ENCODE measurements around the gene FBXO48. TPM values are rescaled to one million over a fixed set of nuclear protein-coding genes. Genes with fewer than 3 reads are reported as not detected.
"Not testable (repeated sequence)": the region's sequence is repeated elsewhere in the genome, so short reads cannot be mapped to it uniquely, and the experiment has no call there.

FBXO48 gene
- total RNA-seq, 8 experiments from 2014 or later, result 0.54 to 1.5 (median 0.82) TPM

DNA sequence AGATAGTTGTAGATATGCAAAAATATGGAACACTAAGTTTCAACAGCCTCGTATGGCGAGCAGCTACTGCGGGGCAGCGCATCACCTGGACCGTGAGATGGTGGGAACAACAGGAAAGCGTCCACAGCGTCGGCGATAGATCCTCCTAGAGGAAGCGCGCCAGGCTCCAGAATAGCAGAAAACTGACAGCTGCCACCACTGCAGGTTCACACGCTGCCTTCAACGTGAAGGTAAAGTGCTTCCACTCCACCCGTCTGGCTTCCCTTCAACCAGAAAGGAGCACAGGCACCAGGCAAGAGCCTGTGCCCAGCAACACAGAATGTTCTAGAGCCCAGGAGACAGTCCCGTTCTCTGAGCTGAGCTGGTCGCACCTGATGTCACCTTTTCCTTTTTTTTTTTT is 20.0 kb downstream of the FBXO48 start:
- no peak overlapping the region for H3K4me3 ChIP-seq
- H3K4me1 ChIP-seq (replicated peaks in 1 of 2), result no peaks in the 10 kb centered on the region
- ATAC-seq (replicated peaks in 6 of 8), result no peak
- WGBS, 10 experiments, result 75 to 100% (median 98%) methylated on average over 2 to 9 of the region's 16 CpGs; no CpG with 5 or more reads in 5 of the 10 experiments
- no peak overlapping the region for H3K27ac ChIP-seq
- in situ Hi-C loops (cut with MboI; ENCODE audit: low pct_unique_long_range_greater_than_20kb in 2 of 9, low sequenced_read_pairs in 9 of 9, unreplicated experiment in 9 of 9), result loop anchor here in 6 of 9 experiments (10.0 to 25.0 kb wide), 4 partner anchors 135 to 335 kb away; partner anchors contain the start of gene CNRIP1 (in 1 of the 6)

DNA sequence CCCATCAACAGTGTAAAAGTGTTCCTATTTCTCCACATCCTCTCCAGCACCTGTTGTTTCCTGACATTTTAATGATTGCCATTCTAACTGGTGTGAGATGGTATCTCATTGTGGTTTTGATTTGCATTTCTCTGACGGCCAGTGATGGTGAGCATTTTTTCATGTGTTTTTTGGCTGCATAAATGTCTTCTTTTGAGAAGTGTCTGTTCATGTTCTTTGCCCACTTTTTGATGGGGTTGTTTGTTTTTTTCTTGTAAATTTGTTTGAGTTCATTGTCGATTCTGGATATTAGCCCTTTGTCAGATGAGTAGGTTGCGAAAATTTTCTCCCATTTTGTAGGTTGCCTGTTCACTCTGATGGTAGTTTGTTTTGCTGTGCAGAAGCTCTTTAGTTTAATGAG is 20.7 kb downstream of the FBXO48 start:
- not testable (repeated sequence) for H3K4me1 ChIP-seq (replicated peaks in 1 of 2); H3K4me3 ChIP-seq; ATAC-seq (replicated peaks in 6 of 8); H3K27ac ChIP-seq
- in situ Hi-C loops (cut with MboI; ENCODE audit: low pct_unique_long_range_greater_than_20kb in 2 of 9, low sequenced_read_pairs in 9 of 9, unreplicated experiment in 9 of 9), result loop anchor here in 6 of 9 experiments (10.0 to 25.0 kb wide), 4 partner anchors 134 to 334 kb away; partner anchors contain the start of gene CNRIP1 (in 1 of the 6)
- no CpG with 5 or more reads among the region's 3 CpGs for WGBS, 10 experiments

DNA sequence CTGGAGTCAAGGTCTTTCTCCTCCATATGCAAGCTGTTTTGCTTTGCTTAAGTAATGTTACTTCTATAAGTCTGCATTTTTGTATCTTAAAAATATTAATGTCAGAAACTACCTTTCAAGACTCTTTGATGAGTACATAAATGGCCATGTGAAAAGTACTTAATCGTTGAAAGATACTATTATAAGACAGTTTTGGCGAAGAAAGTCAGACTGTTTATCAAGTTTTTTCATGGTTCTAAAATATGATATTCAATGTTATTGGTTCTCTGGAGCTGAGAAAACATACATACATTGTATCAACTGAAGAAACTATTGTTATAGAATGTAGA is 25.1 kb downstream of the FBXO48 start:
- H3K4me3 ChIP-seq, result no peak overlapping the region
- ATAC-seq (replicated peaks in 6 of 8), result no peak
- WGBS, 10 experiments, result 56 to 100% (median 94%) methylated on average over 1 to 2 of the region's 2 CpGs; no CpG with 5 or more reads in 1 of the 10 experiments
- in situ Hi-C loops (cut with MboI; ENCODE audit: low pct_unique_long_range_greater_than_20kb in 2 of 9, low sequenced_read_pairs in 9 of 9, unreplicated experiment in 9 of 9), result loop anchor here in 6 of 9 experiments (10.0 to 25.0 kb wide), 4 partner anchors 130 to 330 kb away; partner anchors contain the start of gene CNRIP1 (in 1 of the 6)
- no peak overlapping the region for H3K27ac ChIP-seq
- peaks cover 0 to 4% of the 10 kb centered on the region in 2 donors for H3K4me1 ChIP-seq (replicated peaks in 1 of 2)

DNA sequence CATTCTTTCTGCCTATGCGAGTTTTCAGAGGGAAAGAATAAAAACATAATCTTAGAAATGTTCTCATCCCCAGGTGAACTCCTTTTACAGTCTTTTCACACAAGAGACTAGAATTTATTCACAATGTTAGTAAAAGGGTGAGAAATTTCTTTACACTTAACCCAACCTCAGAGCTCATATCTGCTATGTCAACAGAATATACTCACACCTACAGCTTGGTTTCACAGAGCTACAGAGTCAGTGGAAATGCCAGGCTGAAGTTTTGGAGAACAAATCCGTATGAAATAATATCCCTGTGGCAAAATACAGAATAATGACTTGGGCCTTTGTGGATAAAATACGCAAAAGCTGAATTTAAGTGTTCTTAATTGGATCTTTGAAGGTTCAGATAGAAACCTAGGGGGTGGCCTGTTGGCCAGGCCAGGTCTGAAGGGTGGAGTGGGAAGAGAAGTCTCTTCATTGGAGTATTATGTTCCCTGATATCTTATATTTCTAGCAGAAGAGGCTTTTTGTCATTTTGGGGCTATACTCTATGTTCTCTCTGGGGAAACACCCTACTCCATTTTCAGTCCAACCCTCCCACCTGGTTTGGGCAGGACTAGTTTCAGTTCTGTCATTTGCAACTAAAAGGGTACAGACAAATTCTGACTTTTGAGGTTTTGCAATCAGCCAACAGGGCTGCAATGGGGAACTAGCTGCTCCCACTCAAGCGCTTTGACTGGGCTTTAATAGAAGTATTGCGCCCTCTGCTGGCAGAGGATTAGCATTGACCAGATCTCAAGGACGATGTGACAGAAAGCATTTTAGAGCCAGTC is 25.7 kb downstream of the FBXO48 start:
- in situ Hi-C loops (cut with MboI; ENCODE audit: low pct_unique_long_range_greater_than_20kb in 2 of 9, low sequenced_read_pairs in 9 of 9, unreplicated experiment in 9 of 9), result loop anchor here in 6 of 9 experiments (10.0 to 25.0 kb wide), 4 partner anchors 129 to 329 kb away; partner anchors contain the start of gene CNRIP1 (in 1 of the 6)
- 0 to 100% (median 52%) methylated on average over 1 to 6 of the region's 6 CpGs; no CpG with 5 or more reads in 1 of the 10 experiments for WGBS, 10 experiments
- H3K4me1 ChIP-seq (replicated peaks in 1 of 2), result peaks cover 0 to 4% of the 10 kb centered on the region in 2 donors

DNA sequence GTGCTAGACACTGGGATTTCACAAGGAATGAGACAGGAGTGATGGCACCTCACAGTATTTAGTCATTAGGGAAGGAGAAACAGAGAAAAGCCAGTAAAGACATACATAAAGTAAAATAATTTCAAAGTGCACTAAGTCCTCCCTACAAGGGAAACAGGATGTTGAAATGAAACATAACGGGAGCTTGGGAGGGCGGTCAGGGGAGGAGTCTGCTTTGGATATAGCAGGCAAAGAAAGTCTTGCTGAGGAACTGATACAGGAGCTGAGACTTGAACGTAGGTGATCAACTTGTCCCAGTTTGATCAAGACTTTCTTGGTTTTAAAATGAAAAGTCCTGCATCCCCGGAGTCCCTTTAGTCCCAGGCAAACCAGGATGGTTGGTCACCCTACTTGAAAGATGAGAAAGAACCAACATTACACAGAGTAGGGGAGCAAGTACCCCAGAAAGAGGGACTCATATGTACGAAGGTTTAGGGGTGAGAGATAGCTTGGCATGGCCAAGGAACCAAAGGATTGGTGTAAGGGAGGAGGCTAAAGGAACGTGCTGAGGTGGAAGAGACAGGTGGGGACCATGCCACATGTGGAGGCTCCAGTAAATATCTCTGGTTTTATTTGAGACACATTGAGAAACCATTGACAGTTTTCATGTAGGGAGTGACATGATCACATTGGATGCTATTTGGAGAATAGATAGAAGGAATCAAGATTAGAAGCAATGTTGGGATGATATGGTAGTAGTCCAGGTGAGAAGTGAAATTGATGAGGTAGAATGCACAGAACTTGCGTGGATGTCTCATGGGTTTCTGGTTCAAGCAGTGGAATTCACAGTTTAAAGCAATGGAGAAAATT is 28.4 kb downstream of the FBXO48 start:
- no peak overlapping the region for H3K27ac ChIP-seq
- WGBS, 10 experiments, result 62 to 98% (median 83%) methylated on average over 2 to 7 of the region's 7 CpGs; no CpG with 5 or more reads in 1 of the 10 experiments
- peaks cover 0 to 4% of the 10 kb centered on the region in 2 donors for H3K4me1 ChIP-seq (replicated peaks in 1 of 2)
- H3K4me3 ChIP-seq, result no peak overlapping the region
- in situ Hi-C loops (cut with MboI; ENCODE audit: low pct_unique_long_range_greater_than_20kb in 2 of 9, low sequenced_read_pairs in 9 of 9, unreplicated experiment in 9 of 9), result loop anchor here in 7 of 9 experiments (10.0 to 25.0 kb wide), 5 partner anchors 74 to 326 kb away; partner anchors contain the start of genes CNRIP1 (in 1 of the 7) and PLEK (in 1 of the 7)
- ATAC-seq (replicated peaks in 6 of 8), result no peak

More for the DNA sequence above, 25.7 kb downstream of the FBXO48 start:
- peak; percentile 73 to 95 (median 87) for ATAC-seq (replicated peaks in 6 of 8)
- Histone ChIP-seq H3K27ac (no peak overlapping the region), H3K4me3 (no peak overlapping the region)

DNA sequence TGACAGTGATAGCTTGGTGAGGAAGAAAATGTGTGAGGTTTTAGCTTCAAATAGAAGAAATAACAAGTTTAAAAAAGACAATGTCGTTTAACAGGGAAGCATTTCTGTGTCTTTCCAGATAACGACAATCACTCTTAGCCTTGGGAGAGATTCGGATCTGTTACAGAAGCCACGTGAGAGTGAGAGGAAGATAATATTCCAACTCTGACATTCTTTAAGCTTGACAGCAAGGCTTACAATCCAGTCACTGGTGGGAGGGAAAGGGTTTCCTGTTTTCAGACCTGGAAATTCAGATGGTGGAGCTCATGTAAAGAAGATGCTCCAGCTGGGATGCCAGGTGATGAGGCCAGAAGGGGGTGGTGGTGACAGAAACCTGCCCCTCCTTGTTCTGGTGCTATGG is 30.8 kb downstream of the FBXO48 start:
- peak in 2 of 8 experiments; percentile 25 to 58 for ATAC-seq (replicated peaks in 6 of 8)
- peaks cover 0 to 4% of the 10 kb centered on the region in 2 donors for H3K4me1 ChIP-seq (replicated peaks in 1 of 2)
- no peak overlapping the region for H3K4me3 ChIP-seq
- in situ Hi-C loops (cut with MboI; ENCODE audit: low pct_unique_long_range_greater_than_20kb in 2 of 9, low sequenced_read_pairs in 9 of 9, unreplicated experiment in 9 of 9), result loop anchor here in 7 of 9 experiments (10.0 to 25.0 kb wide), 5 partner anchors 71 to 324 kb away; partner anchors contain the start of genes CNRIP1 (in 1 of the 7) and PLEK (in 1 of the 7)
- no peak overlapping the region for H3K27ac ChIP-seq
- 0 to 83% (median 71%) methylated on average over 1 to 4 of the region's 4 CpGs; no CpG with 5 or more reads in 1 of the 10 experiments for WGBS, 10 experiments

DNA sequence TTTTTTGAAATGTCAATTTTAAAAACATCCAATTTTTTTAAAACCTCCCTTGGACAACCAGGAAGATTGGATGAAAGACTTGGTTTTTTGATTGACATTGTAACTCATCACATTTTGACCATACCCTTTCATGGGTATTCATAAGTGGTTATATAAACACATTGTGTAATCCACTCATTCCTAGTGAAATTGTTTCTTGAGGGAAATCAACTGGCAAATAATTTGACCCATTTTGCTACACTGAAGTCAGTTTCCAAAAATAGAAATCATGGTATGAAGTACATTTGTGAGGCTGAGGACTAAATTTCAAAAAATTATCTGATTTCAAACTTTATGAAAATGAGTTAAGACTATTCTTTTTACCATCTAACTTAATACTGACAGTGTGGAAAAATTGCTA is 31.5 kb downstream of the FBXO48 start:
- ATAC-seq (replicated peaks in 6 of 8), result no peak
- in situ Hi-C loops (cut with MboI; ENCODE audit: low pct_unique_long_range_greater_than_20kb in 2 of 9, low sequenced_read_pairs in 9 of 9, unreplicated experiment in 9 of 9), result loop anchor here in 7 of 9 experiments (10.0 to 25.0 kb wide), 5 partner anchors 71 to 323 kb away; partner anchors contain the start of genes CNRIP1 (in 1 of the 7) and PLEK (in 1 of the 7)
- H3K4me3 ChIP-seq, result no peak overlapping the region
- H3K27ac ChIP-seq, result no peak overlapping the region
- peaks cover 0 to 4% of the 10 kb centered on the region in 2 donors for H3K4me1 ChIP-seq (replicated peaks in 1 of 2)

DNA sequence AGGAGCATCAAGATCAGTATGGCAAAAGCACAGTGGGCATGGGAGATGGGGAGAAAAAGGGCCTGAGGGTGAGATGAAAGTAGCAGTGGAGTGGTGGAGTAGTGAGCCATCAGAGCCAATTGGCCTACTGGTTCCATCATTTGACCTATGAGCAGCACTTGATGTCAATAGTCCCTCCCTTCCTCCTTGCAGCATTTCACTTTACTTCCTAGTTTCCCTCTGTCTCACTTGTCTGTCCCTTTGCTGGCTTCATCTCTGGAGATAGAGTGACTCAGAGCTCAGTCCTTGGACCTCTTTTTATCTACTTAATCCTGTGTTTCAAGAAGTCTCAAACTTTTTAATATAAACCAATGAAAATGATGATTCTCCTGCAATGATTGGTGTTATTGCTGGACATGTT is 32.1 kb downstream of the FBXO48 start:
- in situ Hi-C loops (cut with MboI; ENCODE audit: low pct_unique_long_range_greater_than_20kb in 2 of 9, low sequenced_read_pairs in 9 of 9, unreplicated experiment in 9 of 9), result loop anchor here in 7 of 9 experiments (10.0 to 25.0 kb wide), 5 partner anchors 70 to 323 kb away; partner anchors contain the start of genes CNRIP1 (in 1 of the 7) and PLEK (in 1 of the 7)
- Histone ChIP-seq H3K27ac (no peak overlapping the region), H3K4me3 (no peak overlapping the region), H3K4me1 (replicated peaks in 1 of 2) (no peaks in the 10 kb centered on the region)
- no peak for ATAC-seq (replicated peaks in 6 of 8)

DNA sequence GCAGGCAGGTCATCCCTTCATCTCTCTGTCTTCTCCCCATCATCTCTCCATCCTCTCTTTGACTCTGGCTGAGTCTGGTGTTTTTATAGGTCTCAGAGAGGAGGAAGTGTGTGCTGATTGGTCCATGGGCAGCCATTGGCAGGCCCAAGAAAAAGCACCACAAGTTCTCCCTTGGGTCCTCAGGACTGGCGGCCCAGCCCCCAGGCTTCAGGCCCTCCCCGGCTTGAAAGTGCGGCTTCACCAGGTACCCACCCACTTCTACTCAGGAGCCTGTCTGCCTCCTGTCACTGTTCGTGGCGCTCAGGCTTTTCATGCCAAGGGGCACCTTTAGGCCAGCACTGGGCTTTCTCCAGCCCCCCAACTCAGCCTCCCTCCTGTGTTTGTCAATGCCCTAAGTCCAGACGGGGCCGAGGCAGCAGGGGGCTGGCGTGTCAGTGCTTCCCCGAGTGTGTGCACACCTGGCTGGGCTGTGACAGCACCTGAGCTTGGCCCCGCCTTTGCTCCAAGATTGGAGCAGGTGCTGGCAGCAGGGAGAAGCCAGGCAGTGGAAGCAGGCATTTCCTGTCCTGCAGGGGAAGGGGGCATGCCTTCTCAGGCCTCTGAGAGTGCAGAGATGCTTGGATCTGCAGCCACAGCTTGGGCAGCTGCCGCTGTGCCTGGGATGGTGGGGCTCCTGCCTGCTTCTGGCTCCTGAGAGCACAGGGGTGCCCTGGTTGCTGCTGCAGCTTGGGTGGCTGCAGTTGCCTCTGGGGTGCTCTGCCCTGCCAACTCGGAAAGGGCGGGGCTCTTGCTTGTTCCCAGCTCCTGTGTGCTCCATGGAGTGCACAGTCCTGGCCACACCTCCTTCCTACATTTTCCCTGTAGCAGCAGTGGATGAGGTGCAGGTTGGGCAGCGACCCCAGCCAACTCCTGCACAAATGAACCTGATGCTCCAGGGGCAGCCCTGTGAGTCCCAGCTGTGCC is 34.1 kb downstream of the FBXO48 start:
- WGBS, 10 experiments, result 40 to 96% (median 81%) methylated on average over 1 to 4 of the region's 14 CpGs; no CpG with 5 or more reads in 4 of the 10 experiments
- no peak for ATAC-seq (replicated peaks in 6 of 8)
- in situ Hi-C loops (cut with MboI; ENCODE audit: low pct_unique_long_range_greater_than_20kb in 2 of 9, low sequenced_read_pairs in 9 of 9, unreplicated experiment in 9 of 9), result loop anchor here in 7 of 9 experiments (10.0 to 25.0 kb wide), 5 partner anchors 68 to 321 kb away; partner anchors contain the start of genes CNRIP1 (in 1 of the 7) and PLEK (in 1 of the 7)

DNA sequence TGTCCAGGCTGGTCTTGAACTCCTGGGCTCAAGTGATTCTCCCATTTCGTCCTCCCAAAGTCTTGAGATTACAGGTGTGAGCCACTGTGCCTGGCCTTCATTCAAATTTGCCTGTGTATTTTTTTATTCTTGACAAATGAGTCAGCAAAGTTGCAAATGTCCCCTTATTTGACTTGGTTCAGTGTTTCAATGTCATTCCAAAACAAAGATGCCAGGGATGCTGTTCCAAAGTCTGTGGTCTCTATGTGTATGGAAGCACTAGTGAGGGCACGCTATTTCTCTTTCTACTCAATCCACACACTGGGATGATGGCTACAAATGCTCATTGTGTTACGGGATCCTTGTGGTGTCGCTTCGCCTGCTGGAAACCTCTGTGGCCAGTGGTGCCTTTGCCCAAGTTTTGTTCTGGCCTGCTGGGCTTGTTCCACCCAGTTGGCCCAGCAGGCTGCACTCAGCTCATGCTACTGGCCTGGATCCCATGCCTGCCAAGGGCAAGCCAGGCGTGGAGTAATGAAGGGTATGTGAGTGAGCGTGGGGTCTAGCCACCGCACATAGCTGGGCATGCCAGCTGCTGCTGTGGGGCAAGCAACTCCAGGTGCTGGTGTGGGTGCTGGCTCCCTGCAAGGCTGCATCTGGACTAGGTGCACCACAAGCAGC is 35.6 kb downstream of the FBXO48 start:
- 41 to 100% (median 63%) methylated on average over 1 to 4 of the region's 8 CpGs; no CpG with 5 or more reads in 2 of the 10 experiments for WGBS, 10 experiments
- in situ Hi-C loops (cut with MboI; ENCODE audit: low pct_unique_long_range_greater_than_20kb in 2 of 9, low sequenced_read_pairs in 9 of 9, unreplicated experiment in 9 of 9), result loop anchor here in 7 of 9 experiments (10.0 to 25.0 kb wide), 5 partner anchors 67 to 319 kb away; partner anchors contain the start of genes CNRIP1 (in 1 of the 7) and PLEK (in 1 of the 7)
- ATAC-seq (replicated peaks in 6 of 8), result no peak

More for the DNA sequence above, 34.1 kb downstream of the FBXO48 start:
- Histone ChIP-seq H3K4me3 (no peak overlapping the region), H3K27ac (no peak overlapping the region), H3K4me1 (replicated peaks in 1 of 2) (no peaks in the 10 kb centered on the region)

DNA sequence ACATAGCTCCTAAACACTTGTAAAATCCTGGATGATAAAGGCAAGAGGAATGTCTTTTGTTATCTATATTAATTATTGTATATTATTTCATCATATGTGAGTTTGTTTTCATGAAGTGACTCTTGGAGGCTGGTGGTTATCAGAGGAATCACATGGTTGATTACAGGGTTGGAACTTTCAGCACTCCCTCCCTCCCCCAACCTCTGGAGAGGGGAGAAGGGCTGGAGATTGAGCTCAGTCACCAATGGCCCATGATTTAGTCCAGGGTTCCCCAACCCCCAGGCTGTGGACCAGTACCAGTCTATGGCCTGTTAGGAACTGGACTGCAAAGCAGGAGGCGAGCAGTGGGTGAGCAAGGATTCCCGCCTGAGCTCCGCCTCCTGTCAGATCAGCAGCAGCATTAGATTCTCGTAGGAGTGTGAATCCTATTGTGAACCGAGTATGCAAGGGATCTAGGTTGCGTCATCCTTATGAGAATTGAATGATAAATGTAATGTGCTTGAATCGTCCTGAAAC is 37.7 kb downstream of the FBXO48 start:
- no peak overlapping the region for H3K27ac ChIP-seq
- in situ Hi-C loops (cut with MboI; ENCODE audit: low pct_unique_long_range_greater_than_20kb in 2 of 9, low sequenced_read_pairs in 9 of 9, unreplicated experiment in 9 of 9), result loop anchor here in 5 of 9 experiments (25.0 kb wide), 3 partner anchors 117 to 317 kb away; partner anchors contain the start of gene CNRIP1 (in 1 of the 5)
- no peaks in the 10 kb centered on the region for H3K4me1 ChIP-seq (replicated peaks in 1 of 2)
- WGBS, 10 experiments, result 42 to 87% (median 63%) methylated on average over 1 to 4 of the region's 7 CpGs; no CpG with 5 or more reads in 4 of the 10 experiments
- peak in 4 of 8 experiments; percentile 33 to 69 (median 48) for ATAC-seq (replicated peaks in 6 of 8)
- no peak overlapping the region for H3K4me3 ChIP-seq

More for the DNA sequence above, 35.6 kb downstream of the FBXO48 start:
- Histone ChIP-seq H3K4me1 (replicated peaks in 1 of 2) (no peaks in the 10 kb centered on the region), H3K27ac (no peak overlapping the region), H3K4me3 (no peak overlapping the region)
